ENCODE measurements around the gene DHRS3. TPM values are rescaled to one million over a fixed set of nuclear protein-coding genes. Genes with fewer than 3 reads are reported as not detected.

The DHRS3 gene
- total RNA-seq, 1 experiment from 2014 or later = 54.5 TPM

DNA sequence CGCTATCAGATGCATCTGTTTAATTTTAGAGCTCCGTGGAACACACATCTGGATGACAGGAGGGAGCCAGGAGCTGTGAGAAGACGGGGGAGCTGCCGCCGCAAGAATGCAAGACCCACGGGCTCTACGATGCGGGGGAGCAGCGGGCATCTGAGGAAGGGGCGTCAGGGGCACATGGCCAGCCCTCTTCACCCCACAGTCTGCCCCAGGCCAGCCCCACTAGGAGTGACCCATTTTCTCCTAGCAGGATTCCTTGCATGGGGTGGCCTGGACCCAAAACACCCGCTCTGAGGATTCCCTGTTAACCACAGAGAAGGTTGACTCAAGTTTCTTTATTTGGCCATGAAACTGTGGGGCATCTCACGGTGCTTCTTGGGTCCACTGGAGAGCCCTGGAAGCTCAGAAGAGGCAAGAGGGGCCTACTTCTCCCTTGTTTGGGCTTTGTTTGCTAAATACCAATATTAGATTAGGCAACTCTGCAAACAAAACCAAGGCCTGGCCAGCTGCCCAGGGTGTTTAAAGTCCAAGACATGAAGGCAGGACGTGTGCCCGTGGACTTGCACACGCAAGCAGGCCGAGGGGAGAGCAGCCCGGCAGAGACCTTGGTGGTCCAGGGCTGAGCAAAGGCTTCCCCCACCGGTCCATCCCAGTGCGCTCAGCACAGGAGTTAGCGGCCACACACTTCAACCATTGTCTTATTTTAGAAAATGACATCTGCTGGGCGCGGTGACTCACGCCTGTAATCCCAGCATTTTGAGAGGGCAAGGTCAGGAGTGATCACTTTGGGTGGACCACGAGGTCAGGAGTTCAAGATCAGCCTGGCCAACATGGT, 89.8 kb downstream of the DHRS3 start:
- Histone ChIP-seq H2BK5ac (ENCODE audit: insufficient read length, low read length) (no peak overlapping the region), H3K18ac (ENCODE audit: insufficient read length, low read depth, low read length) (no peak overlapping the region), H2BK15ac (ENCODE audit: low read depth, low read length) (no peak overlapping the region), H2BK120ac (ENCODE audit: low read depth, low read length, poor library complexity, severe bottlenecking) (no peak overlapping the region), H3K23me2 (ENCODE audit: insufficient read length, low read depth, low read length, poor library complexity, severe bottlenecking) (no peaks in the 10 kb centered on the region), H4K91ac (ENCODE audit: insufficient read length, low read depth, low read length) (no peak overlapping the region), H2AK5ac (ENCODE audit: insufficient read length, low read length) (no peak overlapping the region), H3K79me2 (ENCODE audit: insufficient read depth, low read length) (no peaks in the 10 kb centered on the region), H4K5ac (ENCODE audit: insufficient read length, low read depth, low read length) (no peak overlapping the region), H3T11ph (ENCODE audit: low read length) (no peak overlapping the region), H3K4me1 (ENCODE audit: insufficient read depth, low read length) (no peaks in the 10 kb centered on the region), H2AFZ (ENCODE audit: low read length) (no peak overlapping the region), H3K27ac (ENCODE audit: insufficient read length, low read depth, low read length) (no peak overlapping the region), H3K4me2 (ENCODE audit: insufficient read depth, insufficient read length, low read length) (no peak overlapping the region), H3K27me3 (ENCODE audit: insufficient read depth, low read length) (no peaks in the 10 kb centered on the region), H3K79me1 (ENCODE audit: insufficient read depth, low read depth, low read length, poor library complexity, severe bottlenecking) (no peaks in the 10 kb centered on the region), H4K20me1 (ENCODE audit: control insufficient read depth, insufficient read depth, insufficient read length) (no peaks in the 10 kb centered on the region), H3K14ac (ENCODE audit: insufficient read depth, low read length) (no peak overlapping the region), H3K9ac (ENCODE audit: extremely low read depth, insufficient read length, low read length) (no peak overlapping the region), H3K23ac (ENCODE audit: insufficient read length, low read depth, low read length) (no peak overlapping the region), H3K4ac (ENCODE audit: low read depth, low read length) (no peak overlapping the region), H3K56ac (ENCODE audit: insufficient read length, low read depth, low read length) (no peak overlapping the region), H2BK12ac (ENCODE audit: insufficient read length, low read depth, low read length) (no peak overlapping the region), H2BK20ac (ENCODE audit: low read depth, low read length, poor library complexity, severe bottlenecking) (no peak overlapping the region), H4K8ac (replicated peaks; ENCODE audit: insufficient read length, low read depth, low read length) (no peak overlapping the region), H3K9me3 (ENCODE audit: control insufficient read depth, low read depth, low read length) (no peaks in the 10 kb centered on the region)
- WGBS (ENCODE audit: extremely low coverage, insufficient read length, low lambda C conversion rate) = no CpG with 5 or more reads among the region's 24 CpGs
- Mint-ChIP-seq H3K4me1 (peaks cover 2 to 7% of the 10 kb centered on the region in 2 experiments), H3K27me3 (ENCODE audit: low read depth) (no peaks in the 10 kb centered on the region), H3K36me3 (ENCODE audit: insufficient read depth in 1 of 3, low read depth in 3 of 3) (no peaks in the 10 kb centered on the region; a peak in 1 of 7 replicates), H3K27ac (no peak overlapping the region), H3K4me3 (no peak overlapping the region), H3K9me3 (no peaks in the 10 kb centered on the region)
- DNase-seq = no peak
- TF ChIP-seq, protein P1, sequence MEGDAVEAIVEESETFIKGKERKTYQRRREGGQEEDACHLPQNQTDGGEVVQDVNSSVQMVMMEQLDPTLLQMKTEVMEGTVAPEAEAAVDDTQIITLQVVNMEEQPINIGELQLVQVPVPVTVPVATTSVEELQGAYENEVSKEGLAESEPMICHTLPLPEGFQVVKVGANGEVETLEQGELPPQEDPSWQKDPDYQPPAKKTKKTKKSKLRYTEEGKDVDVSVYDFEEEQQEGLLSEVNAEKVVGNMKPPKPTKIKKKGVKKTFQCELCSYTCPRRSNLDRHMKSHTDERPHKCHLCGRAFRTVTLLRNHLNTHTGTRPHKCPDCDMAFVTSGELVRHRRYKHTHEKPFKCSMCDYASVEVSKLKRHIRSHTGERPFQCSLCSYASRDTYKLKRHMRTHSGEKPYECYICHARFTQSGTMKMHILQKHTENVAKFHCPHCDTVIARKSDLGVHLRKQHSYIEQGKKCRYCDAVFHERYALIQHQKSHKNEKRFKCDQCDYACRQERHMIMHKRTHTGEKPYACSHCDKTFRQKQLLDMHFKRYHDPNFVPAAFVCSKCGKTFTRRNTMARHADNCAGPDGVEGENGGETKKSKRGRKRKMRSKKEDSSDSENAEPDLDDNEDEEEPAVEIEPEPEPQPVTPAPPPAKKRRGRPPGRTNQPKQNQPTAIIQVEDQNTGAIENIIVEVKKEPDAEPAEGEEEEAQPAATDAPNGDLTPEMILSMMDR (conservative IDR thresholded peaks at IDR 0.05) = no peak

Data from H9 (cell line).